DMS114 treated with DMSO at 0.1 percent for 48 hours (cell line): ENCODE data around the gene AXDND1.

Source experiments
- DNase-seq: peaks from one replicate; lab custom pipeline; 2025; ENCODE audit not compliant: unreplicated experiment; lab: John Stamatoyannopoulos, UW

AXDND1 gene

DNA sequence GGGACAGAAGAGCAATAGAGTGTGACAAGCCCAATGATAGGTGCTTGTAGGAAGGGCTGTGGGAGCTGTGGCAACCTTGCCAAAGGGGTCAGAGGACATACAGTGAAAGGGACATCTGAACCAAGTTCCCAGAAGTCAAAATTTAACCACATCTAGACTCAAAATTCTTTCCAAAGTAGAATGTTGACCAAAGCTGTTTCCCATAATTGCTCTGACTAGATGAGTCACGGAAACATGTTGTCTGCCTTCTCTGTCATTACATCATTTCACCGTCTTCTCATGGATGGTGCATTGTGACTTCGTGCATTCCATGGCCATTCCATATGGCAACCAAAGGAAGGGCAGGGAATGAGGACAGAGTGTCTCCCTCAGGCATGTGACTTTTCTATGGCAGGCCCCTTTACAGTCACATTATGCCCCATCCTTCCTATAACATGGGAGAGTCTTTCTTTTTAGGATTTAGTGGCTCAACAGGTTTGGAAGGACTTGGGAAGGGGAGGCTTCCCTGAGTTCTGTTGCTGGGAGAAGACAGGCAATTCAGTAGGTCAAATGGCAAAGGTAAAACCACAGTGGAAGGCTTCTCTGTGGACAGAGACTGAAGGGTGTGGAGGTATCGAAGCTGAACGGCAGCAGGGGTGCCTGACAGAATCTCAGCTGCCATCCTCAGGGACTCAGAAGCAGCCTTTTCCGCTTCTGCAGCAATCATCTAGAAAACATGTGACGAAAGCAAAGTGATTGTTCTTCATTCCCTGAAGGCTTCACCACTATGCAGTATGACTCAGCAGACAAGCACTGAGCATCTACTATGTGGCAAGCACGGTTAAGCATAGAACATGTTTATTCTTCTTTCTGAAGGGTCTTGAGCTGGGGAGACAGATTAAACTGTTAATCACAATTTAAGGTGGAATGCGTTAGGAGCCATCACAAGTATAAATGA is 185.2 kb downstream of the AXDND1 start:
- DNase-seq: no peak

DNA sequence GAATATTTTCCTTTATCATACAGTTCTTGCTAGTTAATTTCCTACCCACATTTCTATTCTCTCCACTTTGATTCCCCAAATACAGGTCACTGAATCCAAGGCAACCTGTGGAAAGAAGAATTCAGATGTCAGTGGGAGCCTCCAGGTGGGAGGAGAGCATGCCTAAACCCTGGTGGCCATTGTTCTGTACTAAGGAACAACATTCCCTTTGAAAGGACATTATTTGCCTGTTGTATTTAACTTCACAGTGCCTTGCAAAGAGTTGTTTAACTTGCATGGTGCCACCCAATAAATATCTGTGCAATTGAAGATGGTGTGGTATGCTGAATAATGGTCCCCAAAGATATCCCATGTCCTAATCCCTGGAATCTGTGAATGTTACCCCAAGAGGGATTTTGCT is 188.7 kb downstream of the AXDND1 start:
- no peak for DNase-seq

- no peak for DNase-seq
Measured at GRCh38 chr1:179558078-179558477, 192.3 kb downstream of the AXDND1 start.

DNA sequence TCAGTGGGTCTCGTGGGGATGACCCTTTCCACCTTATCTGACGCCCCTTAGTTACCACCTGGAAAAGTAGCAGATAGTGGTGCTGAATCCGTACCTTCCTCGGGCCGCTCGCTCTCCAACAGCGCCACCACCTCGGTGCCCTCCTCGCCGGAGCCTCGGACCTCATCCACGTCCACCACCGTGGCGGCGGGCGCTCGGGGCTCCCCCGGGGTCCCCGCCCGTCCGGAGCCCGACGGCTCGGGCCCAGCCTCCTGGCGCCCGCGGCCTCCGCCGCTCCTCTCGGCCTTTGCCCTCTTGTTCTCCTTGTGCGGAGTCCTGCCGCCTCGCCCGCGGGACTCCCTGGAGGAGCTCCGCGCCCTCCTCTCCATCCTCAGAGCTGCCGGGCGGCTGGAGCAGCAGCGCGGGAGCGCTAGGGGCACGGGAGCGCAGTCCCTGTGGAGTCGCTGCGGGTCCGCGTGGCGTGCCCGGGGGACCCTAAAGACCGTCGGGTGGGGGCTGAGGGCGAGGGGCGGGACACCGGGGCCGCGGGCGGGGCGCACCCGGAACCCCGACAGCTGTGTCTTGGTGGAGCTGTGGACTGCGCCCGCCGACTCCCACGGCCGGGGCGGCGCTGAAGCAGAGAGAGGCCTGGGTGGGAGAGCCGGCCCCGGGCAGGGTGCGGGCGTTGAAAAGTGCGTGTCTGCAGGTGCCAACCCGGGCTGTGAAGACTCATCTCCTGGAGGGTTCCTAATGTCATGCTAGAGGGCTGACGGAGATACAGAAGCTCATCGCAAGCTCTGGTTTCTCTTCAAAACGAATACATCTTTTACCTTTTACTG is 209.9 kb downstream of the AXDND1 start, which contains the start of gene NPHS2:
TSS of gene NPHS2 (minus strand) at position 452 of the 818 bp plus-strand sequence. CDS start at position 368, 84 bp downstream.
- DNase-seq: no peak

- no peak for DNase-seq
Measured at GRCh38 chr1:179576509-179576908, 210.7 kb downstream of the AXDND1 start.

GRCh38 chr1:179583771-179584320 is 218.1 kb downstream of the AXDND1 start:
- DNase-seq: no peak

- peak; percentile 50 for DNase-seq
Measured at GRCh38 chr1:179586107-179586823, 220.5 kb downstream of the AXDND1 start.

GRCh38 chr1:179587336-179587735 is 221.6 kb downstream of the AXDND1 start:
- no peak for DNase-seq

DNA sequence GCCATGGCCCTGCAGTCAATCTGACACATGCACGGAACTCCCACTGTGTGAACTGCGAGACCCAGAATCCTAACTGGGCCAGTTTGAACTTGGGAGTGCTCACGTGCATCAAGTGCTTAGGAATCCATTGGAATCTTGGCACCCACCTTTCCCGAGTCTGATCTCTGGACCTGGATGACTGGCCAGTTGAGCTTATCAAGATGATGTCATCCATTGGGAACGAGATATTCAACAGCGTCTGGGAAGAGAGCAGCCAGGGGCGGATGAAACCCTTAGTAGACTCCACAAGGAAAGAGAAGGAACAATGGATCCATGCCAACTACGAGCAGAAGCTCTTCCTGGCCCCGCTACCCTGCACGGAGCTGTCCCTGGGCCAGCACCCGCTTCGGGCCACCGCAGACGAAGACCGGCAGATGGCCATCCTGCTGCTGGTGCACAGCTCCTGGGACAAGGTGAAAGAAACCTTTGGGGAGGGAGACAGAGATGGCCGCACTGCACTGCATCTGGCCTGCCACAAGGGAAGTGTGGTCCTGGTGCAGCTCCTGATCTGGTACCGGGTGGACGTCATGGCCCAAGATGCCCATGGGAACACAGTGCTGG is 222.8 kb downstream of the AXDND1 start:
- no peak for DNase-seq

GRCh38 chr1:179589509-179589908 is 223.7 kb downstream of the AXDND1 start:
- no peak for DNase-seq

DNA sequence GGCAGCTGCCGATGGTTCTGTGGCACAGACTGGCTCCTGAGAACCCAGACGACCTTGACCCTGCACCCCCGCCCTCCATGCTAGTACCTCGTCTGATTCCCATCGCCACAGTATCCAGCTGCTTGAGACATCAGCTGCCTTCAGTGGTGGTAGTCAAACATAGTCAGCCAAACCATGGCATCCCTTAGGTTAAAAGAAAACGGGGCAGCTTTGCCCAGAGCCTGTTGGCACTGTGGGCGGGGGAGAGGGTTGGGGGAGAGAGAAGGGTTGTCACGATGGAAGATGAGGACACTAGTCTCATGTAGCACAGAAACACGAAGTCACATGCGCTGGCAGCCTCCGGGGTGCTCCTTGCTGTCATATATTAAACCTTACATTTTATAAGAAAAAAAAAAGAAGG is 224.9 kb downstream of the AXDND1 start:
- no peak for DNase-seq

- DNase-seq: no peak
Measured at GRCh38 chr1:179591253-179591591, 225.5 kb downstream of the AXDND1 start.

- no peak for DNase-seq
Measured at GRCh38 chr1:179591592-179592580, 226.1 kb downstream of the AXDND1 start, which contains the start of gene TDRD5. TDRD5 (plus strand) TSS chr1:179591832; CDS start chr1:179592616, 784 bp downstream.

- no peak for DNase-seq
Measured at GRCh38 chr1:179598631-179599030, 232.9 kb downstream of the AXDND1 start.

GRCh38 chr1:179599623-179600249 is 234.0 kb downstream of the AXDND1 start:
- peak; percentile 18 for DNase-seq

DNA sequence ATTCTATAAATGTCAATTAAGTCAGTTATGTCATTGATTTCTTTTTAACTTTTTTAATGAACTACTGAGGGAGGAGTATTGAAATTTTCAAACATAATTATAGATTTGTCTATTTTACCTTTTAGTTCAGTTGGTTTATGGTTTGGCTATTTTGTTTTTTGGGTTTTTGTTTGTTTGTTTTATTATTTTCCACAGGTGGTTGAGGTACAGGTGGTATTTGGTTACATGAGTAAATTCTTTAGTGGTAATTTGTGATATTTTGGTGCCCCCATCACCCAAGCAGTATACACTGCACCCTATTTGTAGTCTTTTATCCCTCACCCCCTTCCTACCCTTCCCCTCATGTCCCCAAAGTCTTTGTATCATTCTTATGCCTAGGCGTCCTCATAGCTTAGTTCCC is 235.3 kb downstream of the AXDND1 start:
- DNase-seq: no peak
